ENCODE results near the gene BSDC1. TPM values are rescaled to one million over a fixed set of nuclear protein-coding genes. Genes with fewer than 3 reads are reported as not detected.
"Not testable (repeated sequence)": the region's sequence is repeated elsewhere in the genome, so short reads cannot be mapped to it uniquely, and the experiment has no call there.

BSDC1 gene
- polyA plus RNA-seq, 1 donor from 2014 or later = 41.0 TPM

DNA sequence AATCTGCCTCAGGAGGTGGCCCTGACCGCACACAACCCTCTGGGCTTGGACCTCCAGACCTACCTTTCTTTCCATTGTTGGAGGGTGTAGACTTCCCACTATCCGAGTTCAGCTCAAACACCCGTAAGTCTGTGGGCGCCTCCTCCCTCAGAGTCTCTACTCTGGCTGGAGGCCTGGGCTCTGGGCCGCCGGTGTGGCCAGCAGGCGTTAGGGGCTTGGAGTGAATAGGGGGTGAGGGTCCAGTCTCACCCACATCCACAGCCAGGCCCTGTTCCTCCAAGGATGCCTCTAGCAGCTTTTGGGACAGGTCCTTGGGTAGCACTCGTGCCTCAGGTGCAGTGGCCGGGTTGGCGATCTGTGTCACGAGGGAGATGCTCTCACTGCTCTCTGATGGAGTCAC lies 18.0 kb downstream of the BSDC1 start:
- Mint-ChIP-seq H3K27ac (no peak overlapping the region), H3K4me1 (peaks cover 10 to 13% (median 13%) of the 10 kb centered on the region in 3 donors), H3K4me3 (no peak overlapping the region), H3K27me3 (no peaks in the 10 kb centered on the region), H3K36me3 (peaks cover 2% of the 10 kb centered on the region), H3K9me3 (no peaks in the 10 kb centered on the region)

DNA sequence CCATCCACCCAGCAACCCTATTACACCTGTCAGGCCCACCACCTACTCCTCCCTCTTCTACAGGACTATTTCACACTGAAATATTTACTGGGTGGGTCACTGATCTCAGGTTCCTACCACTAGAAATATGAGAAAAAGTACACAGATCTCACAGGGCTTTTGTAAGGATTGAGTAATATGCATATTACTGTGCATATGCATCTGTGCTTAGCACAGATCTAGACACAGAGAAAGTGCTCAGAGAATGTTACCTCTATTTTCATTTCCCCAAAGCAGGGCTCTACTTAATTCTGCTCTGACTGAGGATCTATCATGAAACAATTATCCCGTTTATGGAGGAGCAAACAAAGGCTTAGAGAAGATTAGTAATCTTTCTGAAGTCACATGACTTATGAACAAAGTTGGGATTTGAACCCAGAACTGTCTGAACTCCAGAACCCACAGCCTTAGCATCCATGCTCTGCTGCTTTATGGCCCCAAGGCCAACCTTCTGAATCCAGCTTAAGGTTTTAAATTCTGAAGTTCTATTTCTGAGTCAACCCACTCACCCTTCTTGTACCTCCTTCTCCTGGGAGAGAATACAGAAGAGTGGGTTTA lies 20.1 kb downstream of the BSDC1 start:
- no peak overlapping the region for H3K4me3 Mint-ChIP-seq
- no peak overlapping the region for H3K27ac Mint-ChIP-seq

DNA sequence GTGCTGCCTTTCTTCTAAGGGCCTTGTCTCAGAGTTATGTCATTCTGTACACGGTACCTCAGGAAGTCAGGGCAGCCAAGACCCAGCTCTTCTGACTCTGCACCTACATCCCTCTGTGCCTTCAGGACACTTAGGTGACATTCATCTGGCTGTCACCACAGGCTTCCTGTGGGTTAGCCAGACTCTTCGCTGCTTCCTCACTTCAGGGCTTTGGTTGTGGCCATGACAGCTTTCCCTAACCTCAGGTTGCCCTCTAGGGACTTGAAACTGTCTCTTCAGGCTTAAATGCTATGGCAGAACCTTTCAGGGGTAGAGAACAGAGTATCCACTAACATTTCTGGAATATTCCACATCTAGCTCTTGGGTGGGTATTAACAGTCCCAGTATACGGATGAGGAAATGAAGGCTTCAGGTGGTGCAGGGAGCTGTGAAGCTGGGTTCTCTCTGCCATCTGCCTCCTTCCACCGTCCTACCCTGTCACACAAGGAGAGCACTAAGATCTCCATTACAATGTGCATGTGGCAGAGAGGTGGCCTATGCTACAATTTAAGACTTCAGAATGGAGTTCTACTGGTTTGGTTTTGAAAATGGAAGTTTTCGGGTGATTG lies 22.0 kb downstream of the BSDC1 start:
- Mint-ChIP-seq H3K4me1 (peaks cover 10 to 13% (median 13%) of the 10 kb centered on the region in 3 donors), H3K4me3 (peak overlapping the region in 1 of 4 donors; percentile 52), H3K9me3 (no peaks in the 10 kb centered on the region), H3K36me3 (peaks cover 1% of the 10 kb centered on the region), H3K27ac (peak overlapping the region in 1 of 3 donors; percentile 77), H3K27me3 (no peaks in the 10 kb centered on the region)

More for the DNA sequence above, 20.1 kb downstream of the BSDC1 start:
- Mint-ChIP-seq H3K27me3 (no peaks in the 10 kb centered on the region), H3K9me3 (no peaks in the 10 kb centered on the region), H3K36me3 (peaks cover 3% of the 10 kb centered on the region), H3K4me1 (peaks cover 10 to 13% (median 13%) of the 10 kb centered on the region in 3 donors)

DNA sequence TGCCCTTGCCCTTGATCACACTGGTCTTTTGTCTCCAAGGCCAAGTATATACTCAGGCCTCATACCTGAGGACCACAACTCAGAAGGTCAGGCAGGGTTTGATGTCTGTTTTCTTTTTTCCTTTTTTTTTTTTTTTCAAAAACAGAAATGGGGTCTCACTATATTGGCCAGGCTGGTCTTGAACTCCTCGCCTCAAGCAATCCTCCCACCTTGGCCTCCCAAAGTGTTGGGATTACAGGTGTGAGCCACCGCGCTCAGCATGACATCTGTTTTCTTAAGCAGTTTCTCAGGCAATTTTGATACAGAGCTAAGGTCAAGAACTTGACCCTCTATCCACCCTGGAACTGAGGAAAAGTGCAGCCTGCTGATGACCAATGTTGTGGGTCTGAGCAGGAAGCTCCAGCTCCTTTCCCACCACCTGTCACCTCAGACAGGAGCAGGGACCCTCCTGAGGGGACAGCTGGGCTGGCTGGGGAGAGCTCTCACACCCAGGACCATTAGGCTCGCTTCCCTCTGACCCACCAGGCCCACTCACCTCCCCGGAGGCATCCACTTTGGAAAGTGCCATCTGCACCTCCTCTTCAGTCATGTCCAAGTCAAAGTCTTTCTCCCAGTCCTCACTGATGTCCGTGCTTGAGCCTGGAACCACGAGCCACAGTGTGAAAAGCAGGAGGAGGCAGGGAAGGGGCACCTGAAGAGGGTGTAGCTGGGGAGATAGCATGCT lies 26.2 kb downstream of the BSDC1 start:
- Mint-ChIP-seq H3K36me3 (peaks cover 1% of the 10 kb centered on the region), H3K4me1 (peaks cover 9 to 13% (median 11%) of the 10 kb centered on the region in 3 donors), H3K9me3 (no peaks in the 10 kb centered on the region), H3K4me3 (no peak overlapping the region), H3K27ac (no peak overlapping the region), H3K27me3 (no peaks in the 10 kb centered on the region)

DNA sequence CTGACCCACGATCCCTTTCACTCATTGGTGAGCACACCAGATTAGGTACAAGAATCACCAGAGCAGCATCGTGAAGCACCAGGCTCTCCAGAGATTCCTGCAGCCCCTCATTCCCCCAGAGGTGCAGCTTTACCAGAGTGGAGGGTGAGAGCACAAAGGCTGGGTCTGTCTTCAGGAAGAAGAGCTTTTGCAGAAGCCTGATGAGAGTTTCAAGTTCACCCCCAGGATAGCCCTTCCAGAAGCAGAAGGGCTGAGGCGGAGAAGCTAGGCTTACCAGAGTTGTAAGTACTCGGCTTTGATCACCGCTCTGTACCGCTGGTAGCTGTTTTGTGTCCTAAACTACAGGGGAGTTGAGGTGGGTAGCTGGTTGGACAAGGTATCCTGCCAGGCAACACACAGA lies 28.8 kb downstream of the BSDC1 start:
- H3K27ac Mint-ChIP-seq = no peak overlapping the region
- no peak overlapping the region for H3K4me3 Mint-ChIP-seq
- peaks cover 8 to 11% (median 8%) of the 10 kb centered on the region in 3 donors for H3K4me1 Mint-ChIP-seq
- H3K9me3 Mint-ChIP-seq = no peaks in the 10 kb centered on the region
- peaks cover 3% of the 10 kb centered on the region for H3K27me3 Mint-ChIP-seq
- peaks cover 6% of the 10 kb centered on the region for H3K36me3 Mint-ChIP-seq

DNA sequence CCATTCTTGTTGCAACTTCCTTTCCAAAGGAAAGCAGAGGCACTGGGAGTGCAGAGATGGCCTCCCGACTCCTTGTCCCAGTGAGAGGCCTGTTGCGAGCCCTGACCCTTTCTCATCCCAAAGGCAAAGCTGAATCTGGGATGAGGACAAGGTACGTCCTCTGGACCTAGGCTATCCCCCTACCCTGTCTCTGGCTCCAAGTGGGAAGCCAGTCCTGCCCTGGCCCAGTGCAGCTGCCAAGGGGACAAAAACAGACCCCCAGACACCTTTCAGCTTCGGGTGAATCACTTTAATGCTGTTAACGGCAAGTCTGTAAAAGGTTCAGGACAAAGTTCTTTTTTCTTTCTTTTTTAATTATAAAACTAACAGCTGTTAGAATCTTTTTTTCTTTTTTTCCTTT lies 29.4 kb downstream of the BSDC1 start:
- peaks cover 3% of the 10 kb centered on the region for H3K27me3 Mint-ChIP-seq
- H3K36me3 Mint-ChIP-seq = peaks cover 6% of the 10 kb centered on the region
- no peaks in the 10 kb centered on the region for H3K9me3 Mint-ChIP-seq
- H3K4me1 Mint-ChIP-seq = peaks cover 10 to 17% (median 11%) of the 10 kb centered on the region in 3 donors
- no peak overlapping the region for H3K27ac Mint-ChIP-seq
- no peak overlapping the region for H3K4me3 Mint-ChIP-seq

DNA sequence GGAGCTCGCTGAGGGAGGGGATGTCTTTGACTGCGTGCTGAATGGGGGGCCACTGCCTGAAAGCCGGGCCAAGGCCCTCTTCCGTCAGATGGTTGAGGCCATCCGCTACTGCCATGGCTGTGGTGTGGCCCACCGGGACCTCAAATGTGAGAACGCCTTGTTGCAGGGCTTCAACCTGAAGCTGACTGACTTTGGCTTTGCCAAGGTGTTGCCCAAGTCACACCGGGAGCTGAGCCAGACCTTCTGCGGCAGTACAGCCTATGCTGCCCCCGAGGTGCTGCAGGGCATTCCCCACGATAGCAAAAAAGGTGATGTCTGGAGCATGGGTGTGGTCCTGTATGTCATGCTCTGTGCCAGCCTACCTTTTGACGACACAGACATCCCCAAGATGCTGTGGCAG lies 30.5 kb downstream of the BSDC1 start:
- Mint-ChIP-seq H3K36me3 (peaks cover 5% of the 10 kb centered on the region), H3K4me3 (peak overlapping the region in 2 of 4 donors; percentile 32 to 52), H3K9me3 (no peaks in the 10 kb centered on the region), H3K27me3 (peaks cover 3% of the 10 kb centered on the region), H3K4me1 (peaks cover 17 to 21% (median 18%) of the 10 kb centered on the region in 3 donors), H3K27ac (no peak overlapping the region)

DNA sequence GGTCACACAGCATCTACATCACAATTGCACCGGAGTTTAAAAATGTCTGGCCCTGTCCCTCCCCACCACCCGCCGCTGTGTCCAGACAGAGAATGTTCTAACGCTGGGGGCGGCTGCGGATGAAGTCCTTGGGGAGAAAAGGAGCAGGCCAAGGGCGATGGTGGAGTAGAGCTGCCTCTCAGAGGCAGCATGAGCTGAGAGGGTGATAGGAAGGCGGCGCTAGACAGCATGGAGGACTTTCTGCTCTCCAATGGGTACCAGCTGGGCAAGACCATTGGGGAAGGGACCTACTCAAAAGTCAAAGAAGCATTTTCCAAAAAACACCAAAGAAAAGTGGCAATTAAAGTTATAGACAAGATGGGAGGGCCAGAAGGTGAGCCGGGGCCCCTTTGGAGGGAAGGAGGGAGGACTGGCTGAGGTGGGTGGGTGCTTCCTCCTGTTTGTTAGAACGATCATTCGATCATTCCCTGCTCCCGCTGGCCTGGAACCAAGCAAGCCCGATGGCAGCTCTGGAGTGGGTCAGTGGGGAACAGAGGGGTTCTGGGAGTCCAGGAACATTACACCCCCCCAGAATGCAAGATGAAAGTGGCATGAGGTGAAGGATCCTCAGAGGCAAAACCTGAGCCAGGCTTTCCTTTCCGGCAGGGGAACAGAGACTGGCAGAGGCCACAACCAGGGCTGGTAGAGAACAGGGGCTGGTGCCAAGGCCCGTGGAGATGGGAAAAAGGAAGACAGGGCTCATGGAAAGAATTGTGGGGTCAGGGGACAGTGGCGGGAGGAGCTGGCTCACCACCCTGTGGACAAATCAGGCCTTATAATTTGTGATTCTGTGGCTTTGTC lies 31.5 kb downstream of the BSDC1 start, which contains the start of the genes FAM229A and TSSK3:
TSS of gene FAM229A (minus strand) at position 12 of the 840 bp plus-strand sequence. CDS start 394 bp downstream, outside the sequence.
TSS of gene TSSK3 (plus strand) at position 66 of the 840 bp plus-strand sequence. CDS start at position 229, 163 bp downstream.
- Mint-ChIP-seq H3K4me1 (peaks cover 18 to 21% (median 19%) of the 10 kb centered on the region in 3 donors), H3K27me3 (peaks cover 3% of the 10 kb centered on the region), H3K36me3 (peaks cover 5% of the 10 kb centered on the region), H3K9me3 (no peaks in the 10 kb centered on the region), H3K4me3 (peak within 1 kb of the TSS; percentile 17 to 73 (median 44)), H3K27ac (peak within 1 kb of the TSS; percentile 35 to 46 (median 36))

DNA sequence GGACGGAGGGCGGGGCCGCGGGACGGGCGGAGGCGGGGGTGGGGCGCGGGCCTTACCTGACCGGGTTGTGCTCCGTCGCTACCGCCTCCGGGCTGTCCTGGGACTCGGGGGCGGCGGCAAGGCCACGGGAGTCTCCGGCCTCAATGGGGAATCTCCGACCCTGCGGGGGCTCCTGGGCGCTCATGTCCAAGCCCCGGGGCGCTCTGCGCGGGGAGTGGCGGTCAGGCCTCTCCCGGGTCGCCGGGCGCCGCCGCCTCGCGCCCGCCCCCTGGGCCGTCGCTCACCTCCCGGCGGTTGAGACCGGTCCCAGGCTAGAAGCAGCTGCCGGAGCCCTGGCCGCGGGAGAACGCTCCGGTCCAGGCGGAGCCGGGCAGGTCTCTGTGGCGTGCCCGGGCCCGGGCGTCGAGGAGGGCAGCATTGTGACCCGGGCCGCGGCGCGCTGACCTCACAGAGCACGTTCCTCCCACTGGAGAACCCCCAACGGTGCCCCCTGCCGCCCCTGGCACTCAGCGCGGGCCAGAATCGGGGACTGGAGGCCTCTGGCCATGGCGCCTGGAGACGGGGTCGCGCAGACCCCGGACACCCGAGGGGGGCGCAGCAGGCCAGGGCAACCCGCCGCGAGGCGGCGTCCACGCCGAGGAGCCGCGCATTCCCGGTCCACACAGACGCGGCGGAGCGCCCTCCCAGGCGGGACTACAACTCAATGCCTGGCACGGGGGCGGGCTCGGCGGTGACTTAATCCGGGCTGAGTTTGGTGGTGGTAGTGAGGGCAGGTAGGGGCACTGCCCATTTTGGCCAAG lies 32.4 kb downstream of the BSDC1 start:
- Mint-ChIP-seq H3K36me3 (peaks cover 5% of the 10 kb centered on the region), H3K4me3 (peak overlapping the region; percentile 17 to 73 (median 44)), H3K9me3 (no peaks in the 10 kb centered on the region), H3K4me1 (peaks cover 18 to 21% (median 19%) of the 10 kb centered on the region in 3 donors), H3K27me3 (peaks cover 3% of the 10 kb centered on the region), H3K27ac (no peak overlapping the region)

DNA sequence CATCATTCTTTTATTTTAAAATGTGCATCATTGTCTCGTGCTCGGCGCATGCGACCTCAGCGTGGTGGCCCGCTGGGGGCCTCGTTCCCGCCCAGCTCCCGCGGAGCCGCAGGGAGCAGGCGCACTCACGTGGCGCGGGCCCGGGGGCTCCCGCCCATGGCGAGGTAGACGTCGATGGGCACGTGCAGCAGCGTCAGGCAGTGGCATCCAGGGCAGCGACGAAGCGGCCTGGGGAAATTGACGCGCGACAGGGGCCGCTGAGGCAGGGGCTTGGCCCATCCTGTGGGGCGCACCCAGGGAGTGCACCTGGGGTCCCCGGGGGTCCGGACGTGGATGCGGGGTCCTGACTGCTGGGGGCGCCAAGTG lies 33.0 kb downstream of the BSDC1 start:
- Mint-ChIP-seq H3K4me3 (peak overlapping the region in 1 of 4 donors; percentile 47), H3K36me3 (peaks cover 5% of the 10 kb centered on the region), H3K27ac (no peak overlapping the region), H3K9me3 (no peaks in the 10 kb centered on the region), H3K27me3 (peaks cover 3% of the 10 kb centered on the region), H3K4me1 (peaks cover 18 to 21% (median 19%) of the 10 kb centered on the region in 3 donors)

DNA sequence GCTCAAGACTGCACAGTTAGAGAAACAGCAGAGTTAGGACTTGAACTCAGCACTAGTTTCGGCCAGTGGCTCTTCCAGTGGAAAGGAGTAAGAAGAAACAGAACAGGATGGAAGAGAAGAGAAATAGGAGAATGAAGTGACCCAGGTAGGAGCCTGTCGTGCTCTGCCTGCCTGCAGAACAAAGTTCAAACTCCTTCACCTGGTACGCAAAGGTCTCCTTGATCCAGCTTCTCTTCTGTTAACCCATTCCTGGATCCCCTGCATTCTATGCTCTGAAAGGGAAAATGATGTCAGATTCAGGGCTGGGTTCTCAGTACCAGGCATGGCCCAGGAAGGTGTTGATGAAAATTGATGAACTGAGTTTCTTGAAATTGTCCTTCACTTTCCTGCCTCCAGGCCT lies 35.8 kb downstream of the BSDC1 start:
- H3K27me3 Mint-ChIP-seq = peaks cover 3% of the 10 kb centered on the region
- H3K36me3 Mint-ChIP-seq = peaks cover 8% of the 10 kb centered on the region
- H3K27ac Mint-ChIP-seq = peak overlapping the region in 1 of 3 donors; percentile 48
- H3K4me3 Mint-ChIP-seq = peak overlapping the region in 1 of 4 donors; percentile 79
- H3K9me3 Mint-ChIP-seq = no peaks in the 10 kb centered on the region
- peaks cover 19 to 28% (median 26%) of the 10 kb centered on the region in 3 donors for H3K4me1 Mint-ChIP-seq

DNA sequence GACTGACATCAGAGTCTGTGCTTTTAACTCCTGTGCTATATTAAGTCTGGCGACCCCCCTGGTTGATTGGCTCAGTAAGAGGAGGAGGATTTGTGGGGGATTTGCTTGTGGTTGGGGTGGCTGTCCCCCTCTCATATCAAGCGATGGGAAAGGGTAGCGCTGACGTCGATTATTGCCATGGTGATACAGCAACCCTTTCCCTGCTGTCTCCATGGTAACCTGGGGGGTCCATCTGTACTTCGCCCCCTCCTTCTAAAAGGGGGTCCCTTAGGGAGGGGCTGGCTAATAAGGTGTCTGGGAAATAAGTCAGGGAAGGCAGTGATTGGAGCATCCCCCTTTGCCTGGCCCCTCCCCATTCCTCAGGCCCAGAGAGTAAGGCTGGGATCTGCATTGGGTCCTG lies 36.6 kb downstream of the BSDC1 start:
- Mint-ChIP-seq H3K36me3 (peaks cover 8% of the 10 kb centered on the region), H3K27ac (peak overlapping the region in 1 of 3 donors; percentile 48), H3K4me3 (no peak overlapping the region), H3K4me1 (peaks cover 18 to 27% (median 23%) of the 10 kb centered on the region in 3 donors), H3K9me3 (no peaks in the 10 kb centered on the region), H3K27me3 (peaks cover 3% of the 10 kb centered on the region)

DNA sequence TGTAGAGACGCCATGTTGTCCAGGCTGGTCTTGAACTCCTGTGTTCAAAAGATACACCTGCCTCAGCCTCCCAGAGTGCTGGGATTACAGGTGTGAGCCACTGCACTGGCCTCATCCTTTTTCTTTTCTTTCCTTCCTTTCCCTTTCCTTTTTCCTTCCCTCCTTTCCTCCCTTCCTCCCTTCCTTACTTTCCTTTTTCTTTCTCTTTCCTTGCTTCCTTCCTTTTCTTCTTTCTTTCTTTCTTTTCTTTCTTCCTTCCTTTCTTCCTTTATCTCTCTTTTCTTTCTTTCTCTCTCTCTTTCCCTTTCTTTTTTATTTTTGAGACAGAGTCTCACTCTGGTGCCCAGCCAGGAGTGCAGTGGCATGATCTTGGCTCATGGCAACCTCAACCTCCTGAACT lies 37.8 kb downstream of the BSDC1 start:
- Mint-ChIP-seq H3K36me3 (peaks cover 7% of the 10 kb centered on the region), H3K27me3 (peaks cover 3% of the 10 kb centered on the region), H3K4me1 (peaks cover 17 to 27% (median 23%) of the 10 kb centered on the region in 3 donors), H3K9me3 (no peaks in the 10 kb centered on the region), H3K4me3 (no peak overlapping the region), H3K27ac (no peak overlapping the region)

DNA sequence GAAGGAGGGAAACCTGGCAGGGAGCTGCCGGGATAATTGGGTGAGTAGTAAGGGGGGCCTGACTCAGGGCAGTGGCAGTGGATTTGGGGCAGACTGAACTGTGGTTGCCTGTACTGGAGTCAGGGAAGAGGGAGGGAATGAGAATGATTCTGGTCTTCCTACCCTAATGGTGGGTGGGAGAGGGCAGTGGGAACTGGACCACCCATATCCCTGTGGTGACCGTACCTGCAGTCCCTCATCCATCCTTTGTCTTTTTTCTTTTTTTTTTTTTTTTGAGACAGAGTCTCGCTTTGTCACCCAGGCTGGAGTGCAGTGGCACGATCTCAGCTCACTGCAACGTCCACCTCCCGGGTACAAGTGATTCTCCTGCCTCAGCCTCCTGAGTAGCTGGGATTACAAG lies 38.5 kb downstream of the BSDC1 start:
- H3K27ac Mint-ChIP-seq = peak overlapping the region in 1 of 3 donors; percentile 29
- not testable (repeated sequence) for H3K36me3 Mint-ChIP-seq, H3K27me3 Mint-ChIP-seq, H3K9me3 Mint-ChIP-seq
- H3K4me3 Mint-ChIP-seq = peak overlapping the region in 1 of 4 donors; percentile 60
- H3K4me1 Mint-ChIP-seq = peaks cover 14 to 24% (median 23%) of the 10 kb centered on the region in 3 donors

All from IgD-negative memory B cell (primary cell).